Transverse colon (tissue), 4 donors: ENCODE results near the gene PCDHGB3.
"Not testable (repeated sequence)": the region's sequence is repeated elsewhere in the genome, so short reads cannot be mapped to it uniquely, and the experiment has no call there.

Source experiments
- CTCF ChIP-seq, 5 experiments: fragments of 200-600 bp in 3 of 5; fragments of 450-650 bp in 2 of 5; sonication (generic) in 3 of 5; IDR thresholded peaks; 1 replicate in 2 of 5; 2 replicates in 3 of 5; pipeline ENCODE4 v1.5.1; 2016 to 2017; ENCODE audit warnings: antibody characterized with exemption in 5 of 5, inconsistent platforms in 3 of 5, mild to moderate bottlenecking in 2 of 5, moderate library complexity in 1 of 5
- EP300 ChIP-seq: sonication (generic); formaldehyde crosslinking; IDR thresholded peaks from one replicate; pipeline ENCODE4 v1.6.1; 2017; ENCODE audit warnings: antibody characterized with exemption, low read depth
- POLR2A ChIP-seq: fragments of 450-650 bp; IDR thresholded peaks from one replicate; pipeline ENCODE4 v1.6.1; 2016; ENCODE audit warnings: antibody characterized with exemption, mild to moderate bottlenecking, moderate library complexity
- POLR2AphosphoS5 ChIP-seq, 3 donors: sonication (generic); formaldehyde crosslinking; IDR thresholded peaks; one replicate each; pipeline ENCODE4 v1.6.1; 2016; ENCODE audit warnings: antibody characterized with exemption in 3 of 3

- TF ChIP-seq CTCF (IDR thresholded peaks at IDR 0.05) = peak; percentile 39 to 51 (median 43)
- not testable (repeated sequence) for TF ChIP-seq POLR2AphosphoS5 (IDR thresholded peaks at IDR 0.05); POLR2A; EP300
Observed at GRCh38 chr5:141417494-141418172, 47.6 kb downstream of the PCDHGB3 start, which contains the start of gene PCDHGB7.
